Measurements from ENCODE around the gene SLC37A2.

GRCh38 chr11:125056931-125057692 lies 6.0 kb upstream of the SLC37A2 start:
- no peak for TF ChIP-seq CTCF (IDR thresholded peaks at IDR 0.05; ENCODE audit: poor library complexity)
- no peak for TF ChIP-seq EZH2 (IDR thresholded peaks at IDR 0.05; ENCODE audit: borderline replicate concordance)
- no peak for TF ChIP-seq EZH2phosphoT487 (IDR thresholded peaks at IDR 0.05; ENCODE audit: low read depth, severe bottlenecking, unreplicated experiment)
